Head of caudate nucleus (tissue), 42 donors: ENCODE measurements around the gene TAF3.
"Not testable (repeated sequence)": the region's sequence is repeated elsewhere in the genome, so short reads cannot be mapped to it uniquely, and the experiment has no call there.

Experiments
- DNase-seq, 42 donors: peaks; one replicate each; pipeline versions ENCODE4 v3.0.0 to v3.0.0-alpha.2; 2020 to 2021; ENCODE audit warnings: mixed read lengths in 7 of 42
- intact Hi-C: fragments of 100-400 bp; cut with DNase I; formaldehyde crosslinking; loops from one replicate; pipeline ENCODE4 v1.15.0; 2022

The TAF3 gene

GRCh38 chr10:7810443-7810842 lies 7.9 kb upstream of the TAF3 start:
- no peak for DNase-seq
- intact Hi-C loops = no loop called here

DNA sequence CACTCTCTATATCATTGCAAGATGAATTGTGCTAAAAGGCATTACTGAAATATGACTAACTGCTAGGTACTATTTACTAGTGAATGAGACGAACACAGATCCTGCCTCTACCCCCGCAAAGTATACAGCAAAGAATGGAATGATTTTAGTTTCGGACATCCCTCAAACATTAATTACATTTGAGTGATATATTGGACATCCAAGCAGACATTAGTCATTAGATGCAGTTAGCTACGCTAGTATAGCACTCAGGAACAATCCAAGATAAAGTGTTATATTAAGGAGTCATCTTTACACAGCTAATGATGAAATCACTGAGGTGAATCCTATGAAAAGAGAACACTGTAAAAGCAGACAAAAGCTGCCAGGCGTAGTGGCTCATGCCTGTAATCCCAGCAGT lies 7.3 kb upstream of the TAF3 start:
- intact Hi-C loops = no loop called here

DNA sequence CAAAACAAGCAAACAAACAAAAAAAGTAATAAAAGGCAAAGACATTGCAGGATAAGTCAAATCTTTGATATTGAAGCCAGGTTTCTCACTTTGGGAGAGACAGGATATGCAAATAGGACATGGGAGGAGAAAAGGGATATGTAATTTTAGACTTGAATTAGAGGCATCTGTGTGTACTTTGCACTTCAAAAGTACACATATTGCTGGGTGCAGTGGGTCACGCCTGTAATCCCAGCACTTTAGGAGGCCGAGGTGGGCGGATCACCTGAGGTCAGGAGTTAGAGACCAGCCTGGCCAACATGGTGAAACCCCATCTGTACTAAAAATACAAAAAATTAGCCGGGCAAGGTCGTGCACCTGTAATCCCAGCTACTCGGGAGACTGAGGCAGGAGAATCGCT lies 6.6 kb upstream of the TAF3 start:
- DNase-seq, intact Hi-C loops: not testable (repeated sequence)

More for the DNA sequence above, 7.3 kb upstream of the TAF3 start:
- DNase-seq = no peak

DNA sequence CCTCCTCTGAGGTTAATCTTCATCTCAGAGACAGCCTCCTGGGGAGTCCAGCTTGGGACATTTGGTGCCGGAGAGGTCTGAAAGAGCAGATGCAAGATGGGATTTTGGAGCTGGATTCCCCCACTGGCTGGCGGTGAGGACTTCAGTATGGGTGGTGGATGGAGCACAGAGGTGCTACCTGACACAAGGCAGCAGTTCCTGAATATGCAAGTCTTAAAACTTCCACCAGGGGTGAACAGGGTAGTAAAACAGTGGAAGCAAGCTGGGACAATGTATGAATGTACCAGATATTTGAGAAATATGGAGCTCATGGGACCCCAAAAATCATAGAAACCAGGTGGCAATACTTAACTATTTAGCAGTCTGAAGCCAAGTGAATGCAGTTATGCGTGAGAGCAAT lies 4.8 kb upstream of the TAF3 start:
- intact Hi-C loops = no loop called here
- DNase-seq = no peak

DNA sequence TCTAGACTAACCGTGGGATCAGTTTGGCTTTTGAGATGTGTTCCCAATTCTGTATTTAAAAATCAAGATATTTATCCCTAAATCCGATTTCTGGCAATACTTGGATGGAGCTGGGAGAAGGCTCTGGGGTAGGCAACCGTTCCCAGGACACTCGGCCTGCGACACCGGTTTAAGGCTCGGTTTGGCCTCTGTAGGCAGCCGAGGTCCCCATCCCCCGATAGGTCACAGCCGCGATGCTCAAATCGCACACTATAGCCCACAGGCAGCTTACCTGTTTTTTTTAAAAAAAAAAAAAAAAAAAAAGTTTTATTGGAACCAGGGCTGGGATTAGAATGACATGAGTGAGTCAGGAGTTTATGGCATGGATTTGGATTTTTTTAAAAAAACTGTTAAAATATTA lies 729 bp upstream of the TAF3 start:
- intact Hi-C loops = no loop called here
- DNase-seq = no peak

DNA sequence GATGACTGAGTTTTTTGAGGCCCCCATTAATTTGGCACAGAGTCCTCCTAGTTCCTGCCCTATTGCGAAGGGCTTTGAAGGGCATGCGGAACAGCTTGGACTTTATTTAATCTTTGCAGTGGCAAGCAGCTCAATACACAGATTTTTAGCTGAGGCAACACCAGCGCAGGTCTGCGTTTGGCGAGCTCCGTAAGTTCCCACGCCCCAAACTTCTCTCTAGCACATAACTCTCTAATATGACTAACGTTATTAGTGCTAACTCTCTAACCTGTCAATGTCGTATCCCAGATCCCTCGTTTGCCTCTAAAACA lies 366 bp upstream of the TAF3 start:
- intact Hi-C loops = no loop called here
- DNase-seq = peak in 2 of 42 donors; percentile 32 to 38

DNA sequence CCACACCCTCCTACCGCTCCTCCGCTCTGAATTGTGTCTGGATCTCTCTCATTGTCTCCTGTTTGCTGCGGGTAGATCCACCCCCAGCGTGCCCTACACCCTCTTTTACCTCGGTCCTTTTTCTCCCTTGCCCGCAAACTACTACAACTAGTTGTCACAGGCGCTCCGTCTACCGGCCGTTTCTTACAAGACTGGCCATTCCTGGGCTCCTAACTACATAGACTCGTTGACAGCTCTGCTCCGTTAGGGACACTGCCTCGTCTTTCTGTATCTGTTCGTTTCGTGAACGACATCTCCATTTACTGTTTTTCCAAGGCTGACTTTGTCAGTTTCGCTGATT lies 786 bp downstream of the TAF3 start:
- peak in 33 of 42 donors; percentile 14 to 79 (median 48) for DNase-seq
- intact Hi-C loops = no loop called here

DNA sequence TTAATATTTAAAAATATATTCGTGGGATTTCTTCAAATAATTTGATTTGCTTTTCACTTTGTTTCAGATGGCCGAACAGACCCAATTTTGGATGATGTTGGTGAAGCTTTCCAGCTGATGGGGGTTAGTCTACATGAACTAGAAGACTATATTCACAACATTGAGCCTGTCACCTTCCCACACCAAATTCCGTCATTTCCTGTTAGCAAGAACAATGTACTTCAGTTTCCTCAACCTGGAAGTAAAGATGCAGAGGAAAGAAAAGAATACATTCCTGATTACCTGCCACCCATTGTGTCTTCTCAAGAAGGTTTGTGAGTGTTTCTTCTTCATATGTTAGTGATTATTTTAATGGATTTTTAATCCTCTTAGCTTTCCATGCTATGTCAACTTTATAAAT lies 5.9 kb downstream of the TAF3 start:
- intact Hi-C loops = no loop called here
- no peak for DNase-seq

GRCh38 chr10:7826971-7827370 lies 8.7 kb downstream of the TAF3 start:
- DNase-seq = no peak
- intact Hi-C loops = no loop called here

DNA sequence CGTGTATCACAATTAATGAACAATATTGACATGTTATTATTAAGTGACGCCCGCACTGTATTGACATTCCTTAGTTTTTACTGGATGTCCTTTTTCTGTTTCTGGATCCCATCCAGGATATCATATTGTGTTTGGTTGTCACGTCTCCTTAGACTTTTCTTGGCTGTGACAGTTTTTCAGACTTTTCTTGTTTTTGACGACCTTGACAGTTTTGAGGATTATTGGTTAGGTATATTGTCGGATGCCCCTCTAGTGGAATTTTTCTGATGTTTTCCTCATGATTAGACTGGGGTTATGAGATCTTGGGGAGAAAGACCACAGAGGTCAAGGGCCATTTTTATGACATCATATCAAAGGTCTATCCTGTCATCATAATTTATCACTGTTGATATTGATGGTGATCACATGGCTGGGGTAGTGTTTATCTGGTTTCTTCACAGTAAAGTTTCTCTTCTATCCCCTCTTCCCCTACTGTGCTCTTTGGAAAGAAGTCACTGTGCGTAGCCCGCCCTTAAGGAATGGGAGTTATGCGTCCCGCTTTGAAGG lies 11.1 kb downstream of the TAF3 start:
- no peak for DNase-seq
- intact Hi-C loops = no loop called here

DNA sequence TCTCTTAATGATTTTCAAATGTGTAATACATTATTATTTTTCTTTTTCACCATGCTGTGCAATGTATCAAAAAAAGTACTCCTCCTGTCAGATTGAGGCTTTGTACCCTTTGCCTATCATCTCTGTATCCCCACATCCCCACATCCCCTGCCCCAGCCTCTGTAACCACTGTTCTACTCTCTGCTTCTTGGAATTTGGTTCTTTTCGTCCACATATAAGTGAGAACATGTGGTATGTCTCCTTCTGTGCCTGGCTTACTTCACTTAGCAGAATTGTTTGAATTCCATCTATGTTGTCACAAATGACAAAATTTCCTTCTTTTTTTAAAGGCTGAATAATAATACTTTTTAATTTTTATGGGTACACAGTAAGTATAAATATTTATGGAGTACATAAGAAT lies 13.8 kb downstream of the TAF3 start:
- intact Hi-C loops = no loop called here
- DNase-seq = no peak

GRCh38 chr10:7833210-7833609 lies 14.9 kb downstream of the TAF3 start:
- intact Hi-C loops = no loop called here

GRCh38 chr10:7834262-7834661 lies 16.0 kb downstream of the TAF3 start:
- intact Hi-C loops = no loop called here

More at GRCh38 chr10:7833210-7833609, 14.9 kb downstream of the TAF3 start:
- DNase-seq = no peak

GRCh38 chr10:7836571-7836970 lies 18.3 kb downstream of the TAF3 start:
- intact Hi-C loops = no loop called here
- no peak for DNase-seq

More at GRCh38 chr10:7834262-7834661, 16.0 kb downstream of the TAF3 start:
- DNase-seq = no peak

- DNase-seq = no peak
- intact Hi-C loops = no loop called here
Observed at GRCh38 chr10:7846591-7846990, 28.3 kb downstream of the TAF3 start.

- DNase-seq = no peak
- intact Hi-C loops = no loop called here
Observed at GRCh38 chr10:7853226-7853842, 35.0 kb downstream of the TAF3 start.

DNA sequence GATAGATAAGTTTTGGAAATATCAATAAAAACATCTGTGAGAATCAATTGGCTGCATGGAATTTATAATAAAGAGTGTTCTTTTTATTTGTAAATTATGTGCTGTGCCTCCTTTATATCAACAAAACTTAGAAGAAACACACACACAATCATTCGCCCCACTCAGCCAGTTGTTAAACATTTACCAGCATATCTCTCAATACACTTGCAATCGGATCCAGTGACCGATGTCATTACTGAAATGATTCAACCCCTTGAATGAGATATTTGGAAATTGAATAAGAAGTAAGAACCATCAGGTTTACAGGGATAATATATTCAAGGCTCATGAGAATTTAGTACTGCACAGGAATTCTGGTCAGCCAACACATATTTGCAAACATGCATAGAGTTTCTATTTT lies 35.6 kb downstream of the TAF3 start:
- intact Hi-C loops = no loop called here
- DNase-seq = no peak

DNA sequence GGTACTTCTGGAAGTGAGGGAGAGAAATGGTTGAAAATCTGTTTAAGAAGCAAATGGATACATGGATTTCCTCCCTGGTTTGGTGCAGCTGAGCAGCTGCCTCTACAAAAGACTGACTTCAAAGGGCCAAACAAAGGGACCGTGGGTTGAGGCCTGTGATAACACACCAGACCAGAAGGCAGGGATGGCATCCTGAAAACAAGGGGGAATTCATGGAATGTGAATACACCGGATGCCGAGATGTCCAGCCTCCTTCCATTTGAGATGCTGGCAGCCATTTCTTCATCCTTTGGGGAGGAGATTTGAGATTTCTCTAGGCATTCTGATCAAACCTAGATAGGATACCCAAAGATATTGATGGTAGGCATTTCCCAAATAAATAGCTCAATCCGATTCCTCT lies 36.9 kb downstream of the TAF3 start:
- DNase-seq = no peak
- intact Hi-C loops = no loop called here

DNA sequence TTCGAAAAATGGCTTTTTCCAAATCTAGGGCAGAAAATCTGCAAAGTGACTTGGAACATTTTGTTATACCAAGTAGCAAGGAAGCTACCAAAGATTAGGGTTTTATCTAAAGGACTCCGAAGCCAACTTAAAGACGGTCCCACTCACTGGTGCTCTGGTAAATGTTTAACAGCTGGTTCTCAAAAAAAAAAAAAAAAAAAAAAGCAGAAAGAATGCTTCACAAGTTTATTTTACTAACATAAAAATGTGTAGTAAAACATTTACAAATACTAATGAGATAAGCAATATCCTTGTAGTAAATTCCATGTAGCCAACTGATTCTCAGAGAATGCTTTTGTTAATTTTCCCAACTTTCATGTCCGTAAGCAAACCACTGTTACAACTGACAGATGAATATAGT lies 38.4 kb downstream of the TAF3 start:
- intact Hi-C loops = no loop called here
- DNase-seq = no peak

GRCh38 chr10:7857262-7857661 lies 39.0 kb downstream of the TAF3 start:
- intact Hi-C loops = no loop called here
- peak in 9 of 42 donors; percentile 6 to 36 (median 24) for DNase-seq

GRCh38 chr10:7861509-7862120 lies 43.3 kb downstream of the TAF3 start:
- intact Hi-C loops = no loop called here
- DNase-seq = no peak
